DMS79 (cell line): ENCODE data around the gene TTC27.

Experiments used
- DNase-seq: peaks from one replicate; lab custom pipeline; 2025; lab: John Stamatoyannopoulos, UW

TTC27 gene

DNA sequence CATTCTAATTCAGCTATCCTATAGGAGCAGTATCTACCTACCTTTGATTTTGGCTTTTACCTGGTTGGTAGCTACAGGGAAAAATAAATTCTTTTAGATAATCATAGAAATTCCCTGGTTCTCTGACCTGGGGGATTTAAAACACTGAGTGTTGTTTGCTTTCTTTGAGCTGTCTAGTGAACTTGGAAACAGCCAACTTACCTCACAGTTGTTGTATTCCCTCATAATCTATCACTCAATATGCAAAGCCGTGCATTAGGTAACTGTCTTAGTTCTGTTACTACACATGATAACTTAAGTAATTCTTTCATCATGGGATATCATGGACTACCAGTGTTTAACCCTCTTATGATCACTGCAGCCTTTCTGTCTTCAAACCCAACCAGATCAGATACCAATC is 127.8 kb downstream of the TTC27 start:
- no peak for DNase-seq

DNA sequence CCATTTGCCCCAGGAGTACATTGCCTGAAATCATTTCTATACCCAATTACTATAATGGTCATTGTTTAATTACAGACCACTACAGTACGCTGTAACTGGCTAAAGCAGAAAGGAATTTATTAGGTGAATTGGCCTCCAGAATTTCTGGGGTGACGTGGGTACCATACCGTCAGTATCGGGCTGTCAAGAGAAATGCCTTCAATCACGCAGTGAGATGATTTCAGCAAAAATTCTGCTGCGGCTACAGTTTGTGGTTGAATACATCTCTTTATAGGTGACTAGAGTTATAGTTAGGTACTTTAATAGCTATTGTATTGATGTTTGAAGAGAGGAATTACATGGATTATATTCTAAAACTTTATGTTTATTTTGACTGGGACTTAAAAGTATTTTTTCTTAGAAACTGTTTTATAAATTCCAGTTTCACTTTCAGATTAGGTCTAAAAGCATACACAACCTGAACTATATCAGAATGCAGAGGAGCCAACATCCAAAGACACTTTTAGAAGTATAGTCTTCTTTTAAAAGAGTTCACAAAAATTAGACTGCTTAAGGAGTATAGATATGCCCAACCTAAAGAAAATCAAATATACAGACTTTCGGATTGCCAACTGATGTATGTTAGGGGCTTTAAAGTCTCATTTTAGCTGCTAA is 128.4 kb downstream of the TTC27 start:
- DNase-seq = no peak

DNA sequence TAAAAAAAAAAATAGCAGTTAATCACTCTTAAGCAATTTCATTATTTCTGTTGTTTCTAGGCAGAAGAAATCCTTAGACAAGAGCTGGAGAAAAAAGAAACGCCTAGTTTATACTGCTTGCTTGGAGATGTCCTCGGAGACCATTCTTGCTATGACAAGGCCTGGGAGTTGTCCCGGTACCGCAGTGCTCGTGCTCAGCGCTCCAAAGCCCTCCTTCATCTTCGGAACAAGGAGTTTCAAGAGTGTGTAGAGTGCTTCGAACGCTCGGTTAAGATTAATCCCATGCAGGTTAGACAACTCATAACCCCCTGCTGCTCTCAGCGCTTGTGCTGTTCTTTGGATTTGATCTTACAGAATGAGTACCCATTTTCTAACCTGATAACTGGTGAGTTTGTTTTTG is 130.4 kb downstream of the TTC27 start:
- no peak for DNase-seq

DNA sequence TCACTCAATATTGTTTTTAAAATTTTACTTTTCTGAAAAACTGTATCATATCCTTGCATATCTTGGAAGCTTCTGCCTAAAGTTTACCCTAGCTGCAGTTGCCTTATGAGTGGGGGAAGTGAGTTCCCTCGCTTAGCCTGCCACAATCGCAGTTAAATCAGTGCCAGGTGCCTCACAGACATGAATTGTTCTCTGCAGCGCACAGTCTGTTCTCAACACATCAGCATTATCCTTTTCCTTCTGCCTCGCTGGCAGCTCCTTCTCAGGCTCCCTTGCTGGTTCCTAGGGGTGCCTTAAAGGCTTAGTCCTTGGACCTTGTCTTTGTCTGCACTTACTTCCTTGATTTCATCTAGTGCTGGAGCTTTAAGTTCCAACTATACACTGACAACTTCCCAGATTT is 132.8 kb downstream of the TTC27 start:
- DNase-seq = no peak

DNA sequence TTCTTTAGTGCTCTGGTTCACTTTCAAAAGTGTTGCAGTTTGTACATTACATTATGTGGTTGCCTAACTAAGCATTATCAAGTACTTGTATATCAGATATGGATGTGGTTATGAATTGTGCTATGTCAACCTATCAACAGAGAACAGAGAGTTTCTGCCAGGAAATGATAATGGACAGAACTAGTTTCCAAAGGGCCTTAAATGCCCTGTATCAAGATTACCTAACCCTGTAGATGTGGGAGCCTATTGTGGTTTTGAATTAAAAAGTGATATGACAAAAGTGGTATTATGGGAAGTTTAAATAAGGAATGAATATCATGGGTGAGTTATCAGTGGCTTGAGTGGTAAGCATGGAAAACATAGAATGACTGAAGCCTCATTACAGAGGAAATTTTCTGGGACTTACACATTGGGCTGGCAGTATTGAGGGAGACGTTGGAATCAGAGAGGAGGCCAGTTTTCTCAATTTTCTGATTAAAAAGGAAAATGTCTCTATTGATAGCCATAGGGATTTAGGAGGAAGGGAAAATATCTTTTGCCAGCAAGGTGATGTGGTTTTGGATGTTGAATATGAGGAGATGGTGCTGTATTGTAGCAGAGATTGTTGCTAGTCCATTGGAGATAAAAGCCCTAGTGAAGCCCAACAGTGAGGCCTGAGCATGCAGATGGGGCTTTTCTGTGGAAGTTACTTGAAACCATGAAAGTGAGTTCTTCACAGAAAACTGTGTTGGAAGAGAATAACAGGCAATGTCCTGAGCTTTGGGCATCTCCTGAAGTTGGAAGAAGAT is 140.7 kb downstream of the TTC27 start:
- DNase-seq = no peak

DNA sequence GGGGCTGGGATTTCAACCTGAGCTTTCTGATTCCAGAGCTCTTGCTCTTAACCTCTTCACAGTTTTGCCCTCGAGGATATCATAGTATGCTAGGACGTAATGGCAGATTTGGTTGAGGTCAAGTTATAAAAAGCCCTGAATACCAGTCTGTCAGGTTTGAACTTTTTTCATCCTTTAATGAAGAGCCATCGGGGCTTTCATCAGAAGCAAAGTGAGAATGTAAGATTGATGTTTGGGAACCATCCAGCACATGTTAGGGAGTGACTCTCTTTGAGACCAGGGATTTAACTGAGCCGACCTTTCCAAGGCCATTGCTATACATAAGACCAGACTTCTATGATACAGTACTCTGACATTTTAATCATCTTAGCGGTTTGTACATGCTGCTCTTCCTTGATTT is 142.5 kb downstream of the TTC27 start:
- no peak for DNase-seq

DNA sequence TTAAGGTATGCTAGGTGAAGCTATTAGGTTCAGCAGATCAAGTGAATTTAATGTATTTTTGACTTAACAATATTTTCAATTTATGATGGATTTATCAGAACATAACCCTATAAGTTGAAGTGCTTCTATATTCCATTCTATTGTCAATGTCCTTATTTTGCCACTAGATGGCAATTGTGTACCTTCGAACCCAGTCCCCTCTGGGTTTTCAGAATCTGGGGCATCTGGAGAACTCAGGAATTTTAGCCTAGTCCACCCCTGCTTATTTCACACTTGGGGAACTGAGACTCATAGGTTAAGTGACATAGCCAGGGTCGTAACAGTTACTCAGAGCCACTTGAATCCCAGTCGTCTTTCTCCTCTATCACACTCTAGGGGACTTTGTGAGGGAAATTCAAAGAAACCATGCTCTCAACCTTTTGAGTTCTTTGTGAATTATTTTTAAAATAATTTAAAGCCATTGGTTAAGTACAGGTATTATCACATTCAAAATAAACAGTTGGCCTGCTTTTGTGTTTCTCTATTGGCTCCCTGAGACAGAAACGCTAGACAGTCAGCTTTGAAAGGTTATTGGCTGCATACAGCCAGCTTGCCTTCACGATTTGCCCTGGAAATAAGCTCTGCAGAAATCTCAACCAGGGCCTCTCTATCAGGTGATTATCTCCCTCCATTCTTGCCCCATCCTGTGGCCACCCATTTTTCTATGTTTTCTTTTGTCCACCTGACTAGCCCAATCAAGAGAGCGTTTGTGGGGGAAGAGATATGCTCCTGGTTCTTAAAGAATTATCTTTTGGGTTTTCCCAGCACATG is 145.0 kb downstream of the TTC27 start:
- peak; percentile 8 for DNase-seq

DNA sequence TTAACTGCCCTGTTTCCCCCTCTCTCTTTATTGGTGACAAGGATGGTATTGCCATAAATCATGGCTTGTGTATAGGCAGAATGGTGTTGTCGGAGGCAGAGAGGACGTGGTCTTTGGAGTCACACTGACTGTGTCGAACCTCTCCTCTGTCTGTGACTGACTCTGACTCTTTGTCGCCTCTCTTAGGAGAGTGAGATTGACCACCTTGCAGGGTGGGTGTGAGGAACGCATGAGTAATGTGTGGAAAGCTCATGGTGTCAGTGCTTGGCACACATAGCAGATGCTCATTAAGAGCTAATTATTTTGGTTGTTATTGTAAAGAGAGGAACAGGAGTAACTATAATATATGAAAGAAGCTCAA is 145.6 kb downstream of the TTC27 start:
- DNase-seq = no peak

DNA sequence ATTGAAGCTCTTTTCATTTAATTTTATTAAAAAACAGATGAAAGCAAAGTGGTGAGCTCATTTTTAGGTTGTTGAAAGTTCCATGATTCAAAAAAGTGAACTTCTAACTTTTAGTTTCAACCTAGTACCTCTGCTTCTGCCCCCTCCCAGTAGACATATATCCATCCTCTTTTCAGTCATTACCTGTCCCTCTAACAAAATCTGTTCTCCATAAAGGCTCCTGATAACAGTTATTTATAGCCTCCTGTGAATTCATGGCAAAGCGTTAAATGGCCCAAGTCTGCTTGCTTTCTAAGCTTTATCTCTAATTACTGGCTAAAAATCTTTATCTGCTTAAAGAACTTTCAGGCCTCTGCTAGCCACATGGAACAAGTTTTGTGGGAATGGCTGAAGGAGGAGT is 148.1 kb downstream of the TTC27 start:
- DNase-seq = no peak

DNA sequence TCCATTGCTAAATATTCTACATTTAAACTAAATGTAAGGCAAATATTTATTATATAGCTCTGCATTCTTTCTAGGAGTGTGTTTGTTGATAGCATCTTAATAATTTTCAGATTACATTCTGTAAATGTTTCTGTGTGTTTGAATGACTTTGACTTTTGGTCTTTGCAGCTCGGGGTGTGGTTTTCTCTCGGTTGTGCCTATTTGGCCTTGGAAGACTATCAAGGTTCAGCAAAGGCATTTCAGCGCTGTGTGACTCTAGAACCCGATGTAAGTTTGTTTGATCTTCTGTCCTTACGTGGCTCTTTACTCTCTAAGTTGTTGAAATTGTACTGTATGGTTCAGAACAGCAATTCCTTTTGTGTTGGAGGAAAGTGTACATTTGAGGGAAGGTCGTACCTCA is 149.9 kb downstream of the TTC27 start:
- no peak for DNase-seq

DNA sequence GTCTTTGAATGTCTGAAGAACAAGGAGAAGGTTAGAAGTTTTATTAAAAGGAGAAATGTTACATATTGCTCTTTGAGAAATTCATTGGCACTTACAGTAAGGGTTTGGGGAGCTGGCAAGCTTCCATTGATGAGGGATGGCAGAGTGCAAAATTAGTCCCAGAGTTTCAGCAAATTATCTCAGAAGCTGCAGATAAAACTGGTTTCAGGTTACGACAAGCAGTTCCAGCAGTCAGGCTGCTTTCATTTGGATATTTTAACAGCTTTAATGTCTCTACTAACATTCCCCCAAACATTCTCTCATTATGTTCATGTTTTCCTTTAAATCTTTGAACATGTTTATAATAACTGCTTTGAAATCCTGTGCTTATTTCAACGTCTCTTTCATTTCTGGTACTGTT is 153.1 kb downstream of the TTC27 start:
- DNase-seq = no peak

DNA sequence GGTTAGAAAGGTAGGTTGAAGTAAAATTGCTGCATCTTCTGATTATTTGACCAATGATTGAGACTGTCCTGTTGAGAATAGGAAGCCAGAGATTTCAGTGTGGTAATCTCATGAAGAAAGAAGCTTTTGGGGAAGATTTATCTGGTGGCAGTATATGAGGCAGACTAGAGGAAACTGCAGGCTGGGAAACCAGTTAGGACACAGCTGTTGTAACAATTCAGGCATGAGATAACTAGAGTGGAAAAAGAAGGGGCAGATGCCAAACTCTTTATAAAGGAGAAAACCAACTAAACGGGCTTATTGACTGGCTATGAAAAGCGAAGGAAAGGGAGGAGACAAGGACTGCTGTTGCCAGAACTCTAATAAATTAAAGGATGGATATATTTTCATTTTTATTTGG is 155.6 kb downstream of the TTC27 start:
- no peak for DNase-seq

DNA sequence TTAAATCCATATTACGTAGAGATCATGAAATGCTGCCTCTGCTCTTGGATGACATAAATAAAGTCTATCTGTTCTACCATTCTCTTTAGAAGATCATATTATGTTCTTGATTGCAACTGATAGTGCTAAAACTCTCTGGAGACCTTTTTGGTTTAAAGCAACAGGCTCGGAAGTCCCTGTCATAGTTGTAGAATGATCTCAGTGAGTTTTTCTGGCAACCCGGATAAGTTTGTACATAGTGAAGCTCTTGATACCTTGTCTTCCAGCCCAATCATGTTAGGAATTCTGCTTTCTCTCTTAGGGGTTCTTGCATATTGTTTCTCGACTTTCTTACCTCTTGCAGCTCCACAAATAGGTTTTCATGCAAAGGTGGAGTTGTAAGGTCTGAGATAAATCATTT is 156.1 kb downstream of the TTC27 start:
- DNase-seq = no peak

DNA sequence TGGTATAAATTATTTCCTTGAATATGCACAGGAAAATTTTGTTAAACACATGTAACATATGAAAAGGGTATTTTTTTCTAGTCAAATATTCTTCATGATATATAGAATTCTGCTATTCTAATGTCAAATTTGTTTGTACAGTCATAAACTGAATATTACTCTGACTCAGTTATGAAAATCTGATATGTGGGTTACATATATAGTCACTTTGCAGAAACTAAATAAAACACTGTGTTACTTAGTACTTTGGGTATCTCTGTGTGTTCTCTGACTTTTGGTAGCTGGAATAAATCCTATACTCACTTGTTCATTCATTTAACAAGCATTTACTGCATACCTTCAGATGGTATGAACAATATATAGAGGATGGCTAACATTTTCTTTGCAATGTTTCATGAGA is 159.4 kb downstream of the TTC27 start:
- no peak for DNase-seq

DNA sequence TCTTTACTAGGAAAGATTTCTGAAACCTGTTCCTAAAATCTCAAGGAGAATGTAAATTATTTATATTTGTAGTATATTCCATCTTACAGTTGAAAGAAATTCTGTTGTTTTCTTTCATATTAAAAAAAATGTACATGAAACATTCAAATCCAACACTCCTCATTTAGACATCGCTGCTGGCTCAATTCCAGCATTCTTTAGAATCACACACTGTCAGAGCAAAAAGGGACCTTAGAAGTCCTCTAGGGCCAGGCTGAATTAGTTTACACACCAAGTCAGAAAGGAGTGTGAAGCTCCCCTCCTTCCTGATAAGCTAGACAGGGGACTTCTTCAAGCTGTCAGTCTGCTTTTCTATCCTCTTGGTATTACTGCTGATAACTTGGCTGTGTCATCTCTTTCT is 160.3 kb downstream of the TTC27 start:
- no peak for DNase-seq

DNA sequence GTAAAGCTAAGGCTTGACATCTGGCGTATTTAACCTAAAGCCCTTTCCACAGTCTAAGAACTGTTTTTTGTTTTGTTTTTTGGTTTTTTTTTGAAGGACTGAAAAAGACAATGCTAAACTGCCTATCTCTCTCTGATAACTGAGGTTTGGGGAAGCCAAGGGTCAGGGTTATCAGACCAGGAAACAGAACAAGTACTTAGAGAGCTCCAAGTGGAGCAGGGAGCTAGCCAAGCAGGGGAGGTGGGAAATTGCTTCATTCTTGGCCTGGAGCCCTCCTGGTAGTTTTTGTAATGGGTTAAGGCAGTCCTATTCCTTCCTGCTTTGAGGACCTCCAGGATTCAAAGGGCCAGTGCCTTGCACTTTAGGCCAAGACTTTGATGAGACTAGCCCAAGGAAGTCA is 164.6 kb downstream of the TTC27 start:
- no peak for DNase-seq

DNA sequence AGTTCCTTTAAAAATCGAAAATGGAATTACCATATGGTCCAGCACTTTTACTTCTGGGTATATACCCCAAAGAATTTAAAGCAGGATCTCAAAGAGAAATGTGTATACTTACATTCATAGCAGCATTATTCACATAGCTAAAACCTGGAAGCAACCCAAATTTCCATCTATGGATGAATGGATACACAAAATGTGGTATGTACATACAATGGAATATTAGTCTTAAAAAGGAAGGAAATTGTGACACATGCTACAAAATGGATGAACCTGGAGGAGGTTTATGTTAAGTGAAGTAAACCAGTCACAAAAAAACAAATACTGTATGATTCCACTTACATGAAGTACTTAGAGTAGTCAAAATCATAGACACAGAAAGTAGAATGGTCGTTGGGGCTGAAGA is 171.0 kb downstream of the TTC27 start:
- DNase-seq = no peak

DNA sequence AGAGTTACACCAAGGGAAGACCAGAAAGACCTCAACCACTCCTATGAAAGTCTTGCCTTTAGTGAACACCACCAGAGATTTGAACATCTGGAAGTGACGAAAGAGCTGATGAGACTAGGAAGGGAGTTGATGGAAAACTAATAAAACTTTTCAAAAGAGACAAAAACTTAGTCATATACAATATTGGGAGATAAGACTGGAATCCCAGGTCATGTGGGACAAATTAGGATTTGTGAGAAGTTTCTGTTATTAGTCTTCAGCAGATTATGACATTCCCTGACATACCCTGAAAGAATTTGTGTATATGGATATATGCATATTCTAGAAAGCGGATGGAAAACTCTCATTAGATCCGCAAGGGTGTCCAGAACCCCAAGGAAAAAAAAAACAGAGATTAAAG is 173.9 kb downstream of the TTC27 start:
- no peak for DNase-seq

DNA sequence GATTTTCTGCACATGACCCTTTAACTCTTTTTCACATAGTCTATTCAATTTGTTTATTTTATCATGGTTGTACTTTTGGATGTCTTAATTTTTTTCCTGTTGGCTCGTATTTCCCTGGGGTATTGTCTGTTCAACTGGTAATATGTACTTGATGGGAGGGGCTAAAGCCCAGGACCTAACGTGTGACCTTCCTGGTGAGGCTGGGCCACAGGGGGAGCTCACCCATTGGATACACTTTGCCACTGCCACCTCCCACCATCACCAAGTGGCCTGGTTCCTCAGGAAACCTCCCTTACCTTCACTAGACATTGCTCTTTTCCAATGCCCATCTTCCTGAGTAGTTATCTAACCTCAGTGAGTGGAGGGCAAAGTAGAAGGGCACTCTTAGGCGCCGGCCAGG is 175.0 kb downstream of the TTC27 start:
- no peak for DNase-seq

DNA sequence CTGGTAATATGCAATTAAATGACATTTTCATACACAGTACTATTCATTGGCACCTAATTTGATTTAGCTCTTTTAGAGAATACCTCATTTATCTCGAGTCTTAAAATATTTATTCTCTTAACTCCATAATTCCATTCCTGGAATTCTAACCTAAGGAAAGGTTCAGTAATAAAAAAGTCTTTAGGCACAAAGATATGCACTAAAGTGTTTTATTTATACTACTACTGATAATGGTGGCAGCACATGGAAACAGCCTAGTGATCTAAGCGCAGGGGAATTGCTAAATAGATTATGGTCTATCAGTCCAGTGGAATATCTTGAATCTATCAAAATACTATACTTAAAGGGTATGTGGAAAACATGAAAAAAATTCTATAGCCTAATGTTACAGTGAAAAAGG is 176.4 kb downstream of the TTC27 start:
- no peak for DNase-seq

DNA sequence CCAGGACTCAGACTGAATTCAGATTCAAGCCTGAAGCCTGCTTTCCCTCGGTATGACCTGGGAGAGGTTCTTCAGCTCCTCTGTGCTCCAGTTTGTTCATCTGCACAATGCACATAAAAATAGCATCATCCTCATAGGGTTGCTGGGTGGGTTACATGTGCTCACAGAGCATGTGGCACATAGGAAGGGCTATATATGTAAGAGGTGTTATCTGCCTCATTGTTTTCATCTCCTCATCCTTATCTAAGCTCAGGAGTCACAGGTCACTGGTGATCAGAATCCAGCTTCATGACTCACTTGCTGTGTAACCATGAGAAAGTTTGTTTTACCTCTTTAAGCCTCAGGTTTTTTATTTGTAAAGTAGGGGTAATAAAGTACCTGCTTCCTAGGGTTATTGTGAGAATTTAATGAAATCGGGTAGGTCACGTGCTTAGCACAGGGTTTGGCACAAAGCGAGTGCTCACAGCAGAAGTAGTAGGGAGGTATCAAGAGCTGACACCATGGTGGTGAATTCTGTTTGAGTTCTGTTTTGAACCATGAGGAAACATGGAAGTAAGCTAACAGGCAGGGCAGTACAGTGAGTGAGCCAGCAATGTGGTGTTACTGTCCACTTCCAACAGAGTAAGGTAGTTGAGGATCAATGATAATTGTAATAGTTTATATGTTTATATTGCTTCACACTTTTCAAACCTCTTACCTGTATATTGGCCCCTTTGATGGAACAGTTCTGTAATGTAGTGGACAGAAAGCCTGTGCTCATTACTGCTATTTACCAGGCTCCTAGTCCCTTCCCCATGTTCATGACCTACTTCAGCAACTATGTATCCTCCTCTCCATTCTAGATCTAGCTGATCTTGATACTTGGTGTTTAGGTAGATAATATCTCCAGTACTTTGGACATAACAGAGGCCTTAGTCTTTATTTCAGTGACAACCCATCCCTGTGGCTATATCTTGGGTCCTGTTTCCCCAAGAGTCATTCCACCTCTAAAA is 177.6 kb downstream of the TTC27 start:
- DNase-seq = no peak

DNA sequence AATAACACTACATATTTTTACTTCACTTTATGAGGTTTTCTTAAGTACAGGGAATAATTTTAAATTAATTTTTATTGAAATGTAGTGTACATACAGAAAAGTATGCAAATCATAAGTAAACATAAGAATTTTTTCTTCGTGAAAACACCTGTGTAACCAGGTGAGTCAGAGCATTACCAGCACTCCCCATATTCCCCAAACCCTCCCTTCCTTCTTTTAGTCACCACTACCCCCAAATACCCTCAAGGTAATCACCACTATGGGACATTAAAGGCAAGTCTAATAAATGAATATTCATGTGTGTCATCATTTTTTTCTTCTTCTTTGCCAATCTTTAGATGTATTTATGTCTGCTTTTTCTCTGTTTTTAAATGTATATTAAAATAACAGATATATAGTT is 179.0 kb downstream of the TTC27 start:
- no peak for DNase-seq
